HepG2 (cell line): ENCODE data around the gene ZMYND10. TPM values are rescaled to one million over a fixed set of nuclear protein-coding genes. Genes with fewer than 3 reads are reported as not detected.
A peak's percentile ranks its signal among the peaks of the same experiment; 100 is the strongest.

ENCODE experiments used
- HDAC1 ChIP-seq: sonication (generic); formaldehyde crosslinking; IDR thresholded peaks from 2 replicates; pipeline ENCODE4 v1.5.1; 2020; ENCODE audit warnings: mild to moderate bottlenecking, missing genetic modification reagents
- HNF1B ChIP-seq: sonication (generic); formaldehyde crosslinking; IDR thresholded peaks from 2 replicates; pipeline ENCODE4 v1.5.1; 2020; ENCODE audit warnings: mild to moderate bottlenecking, moderate library complexity, missing genetic modification reagents
- MBNL3 ChIP-seq: fragments of 250-450 bp; sonication (Bioruptor Pico); conservative IDR thresholded peaks from 2 replicates; pipeline ENCODE4 v1.8.0; 2022; ENCODE audit warnings: mild to moderate bottlenecking, inconsistent platforms
- PHF20 ChIP-seq: sonication (generic); formaldehyde crosslinking; IDR thresholded peaks from 2 replicates; pipeline ENCODE4 v1.5.0; 2020; ENCODE audit warnings: mild to moderate bottlenecking, missing genetic modification reagents
- TGIF2 ChIP-seq: IDR thresholded peaks from 2 replicates; pipeline ENCODE4 v1.6.1; 2016; ENCODE audit warnings: control low read depth, missing compliant biosample characterization
- ZBTB40 ChIP-seq, 2 experiments: fragments of 450-650 bp in 1 of 2; sonication (generic) in 1 of 2; formaldehyde crosslinking in 1 of 2; IDR thresholded peaks; 2 replicates each; pipeline versions ENCODE4 v1.6.1 to v1.8.0; 2016 to 2022; ENCODE audit warnings: antibody characterized with exemption in 1 of 2, mild to moderate bottlenecking in 1 of 2, missing genetic modification reagents in 1 of 2
- ZBTB8A ChIP-seq: sonication (generic); formaldehyde crosslinking; IDR thresholded peaks from 2 replicates; pipeline ENCODE4 v1.4.0; 2020; ENCODE audit warnings: mild to moderate bottlenecking, low read depth, missing genetic modification reagents, borderline replicate concordance
- ZFP36L1 ChIP-seq: sonication (generic); formaldehyde crosslinking; IDR thresholded peaks from 2 replicates; pipeline ENCODE4 v1.8.0; 2022; ENCODE audit warnings: mild to moderate bottlenecking, missing genetic modification reagents, moderate library complexity
- ZNF142 ChIP-seq: sonication (generic); formaldehyde crosslinking; IDR thresholded peaks from 2 replicates; pipeline ENCODE4 v1.4.0; 2020; ENCODE audit warnings: missing genetic modification reagents
- ZNF230 ChIP-seq: sonication (generic); formaldehyde crosslinking; IDR thresholded peaks from 2 replicates; pipeline ENCODE4 v1.4.0; 2020; ENCODE audit warnings: mild to moderate bottlenecking, missing genetic modification reagents
- polyA plus RNA-seq, 8 experiments: library from polyadenylated mRNA; depleted of rRNA in 3 of 8; stranded (reverse) in 7 of 8; unstranded in 1 of 8; fragments of >200 nt; fragmentation: Illumina TruSeq in 4 of 8; extraction: Trizol in 4 of 8; gene quantifications; 2 replicates each; pipeline versions ENCODE4 v1.2.1 to v1.2.3, GENCODE V29; 2011 to 2016; ENCODE audit warnings: low read depth in 4 of 8, missing spikeins in 1 of 8, mixed read lengths in 1 of 8; ENCODE audit not compliant: insufficient read depth in 1 of 8
- total RNA-seq, 5 experiments: library from RNA; depleted of rRNA; stranded (reverse); fragments of >200 nt; fragmentation: Illumina TruSeq; extraction: Trizol; gene quantifications; 2 replicates each; pipeline ENCODE4 v1.2.3, GENCODE V29; 2016; ENCODE audit warnings: low read depth in 1 of 5

Gene ZMYND10
- total and polyA plus RNA-seq, 2 of the 13 experiments (the other 11 are each of a cell fraction or from before 2014, with no cell fraction given) = 0.60 to 0.74 TPM

- peak; percentile 90 for TF ChIP-seq ZNF142 (CRISPR knock-in tag)
- TF ChIP-seq HNF1B (CRISPR knock-in tag) = peak; percentile 87
- no peak for TF ChIP-seq MBNL3 (CRISPR knock-in tag)
- TF ChIP-seq ZBTB40 (IDR thresholded peaks at IDR 0.05) = no peak
- peak; percentile 87 for TF ChIP-seq ZBTB40 (CRISPR knock-in tag; IDR thresholded peaks at IDR 0.05)
- TF ChIP-seq TGIF2 = peak; percentile 87
- TF ChIP-seq HDAC1 (CRISPR knock-in tag) = peak; percentile 94
- TF ChIP-seq ZBTB8A (CRISPR knock-in tag) = 0 out of 2 replicates have a peak, but pooled peaks have one; percentile 43
- peak; percentile 88 for TF ChIP-seq ZFP36L1 (CRISPR knock-in tag)
- peak; percentile 96 for TF ChIP-seq ZNF230 (CRISPR knock-in tag)
- TF ChIP-seq PHF20 (CRISPR knock-in tag) = peak; percentile 91
Measured at GRCh38 chr3:50350527-50351322, 5.2 kb upstream of the ZMYND10 start, which contains the start of the genes CYB561D2 and NPRL2 (continued).
